Liver (tissue), 3 donors: ENCODE results near the gene BCAR1.

Experiments
- ATF3 ChIP-seq: IDR thresholded peaks from 2 replicates; pipeline ENCODE4 v1.6.1; 2016; ENCODE audit warnings: antibody characterized with exemption
- CTCF ChIP-seq: fragments of 150-350 bp; IDR thresholded peaks from 2 replicates; pipeline ENCODE4 v1.5.1; 2017; ENCODE audit warnings: improper control_type of control experiment, low read depth, low read length; ENCODE audit not compliant: missing input control
- FOXA1 ChIP-seq: IDR thresholded peaks from 2 replicates; pipeline ENCODE4 v1.6.1; 2016; ENCODE audit warnings: antibody characterized with exemption
- NR2F2 ChIP-seq: IDR thresholded peaks from 2 replicates; pipeline ENCODE4 v1.6.1; 2016; ENCODE audit warnings: antibody characterized with exemption
- RAD21 ChIP-seq, 2 donors: IDR thresholded peaks; 2 replicates each; pipeline ENCODE4 v1.6.1; 2016; ENCODE audit warnings: antibody characterized with exemption in 2 of 2, mild to moderate bottlenecking in 2 of 2
- REST ChIP-seq: IDR thresholded peaks from 2 replicates; pipeline ENCODE4 v1.6.1; 2016; ENCODE audit warnings: antibody characterized with exemption, mild to moderate bottlenecking
- SP1 ChIP-seq: IDR thresholded peaks from 2 replicates; pipeline ENCODE4 v1.6.1; 2018; ENCODE audit warnings: antibody characterized with exemption, mild to moderate bottlenecking
- TAF1 ChIP-seq: conservative IDR thresholded peaks from 2 replicates; pipeline ENCODE4 v1.6.1; 2016; ENCODE audit warnings: antibody characterized with exemption, mild to moderate bottlenecking
- ZBTB33 ChIP-seq: IDR thresholded peaks from 2 replicates; pipeline ENCODE4 v1.6.1; 2016; ENCODE audit warnings: antibody characterized with exemption
- donor health status: healthy.
- donor health status: healthy.

GRCh38 chr16:75235721-75236193 lies 15.7 kb downstream of the BCAR1 start:
- TF ChIP-seq CTCF (no peak), REST (no peak), ZBTB33 (no peak), SP1 (no peak), TAF1 (no peak), FOXA1 (no peak), ATF3 (no peak), RAD21 (IDR thresholded peaks at IDR 0.05) (no peak), NR2F2 (no peak)
